HG03469 (cell line): ENCODE measurements around the gene NRP2.

Source experiments
- ATAC-seq: cut with Tn5 transposase; IDR thresholded peaks from one replicate; pipeline ENCODE4 v1.9.1; 2021; ENCODE audit warnings: mild to moderate bottlenecking, moderate library complexity, moderate number of reproducible peaks; ENCODE audit not compliant: unreplicated experiment

Gene NRP2

DNA sequence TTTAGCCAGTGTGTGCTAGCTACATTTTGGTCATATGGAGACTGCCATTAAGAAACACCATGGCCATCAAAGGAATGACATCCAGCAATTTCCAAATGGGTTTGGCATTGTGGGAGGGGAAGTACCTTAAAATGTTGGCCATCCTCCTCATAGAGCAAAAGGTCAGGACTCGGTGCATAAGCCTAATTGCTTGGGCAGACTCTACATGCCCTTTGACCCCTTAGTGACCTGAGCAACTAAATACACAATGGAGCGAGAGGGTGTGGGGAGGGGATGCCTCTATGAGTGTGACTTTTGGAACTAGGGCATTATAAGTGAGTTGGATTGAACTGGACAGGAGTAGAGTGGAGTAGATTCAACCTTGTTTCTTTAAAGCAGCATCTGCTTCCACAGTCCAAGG is 44.9 kb downstream of the NRP2 start:
- no peak for ATAC-seq

DNA sequence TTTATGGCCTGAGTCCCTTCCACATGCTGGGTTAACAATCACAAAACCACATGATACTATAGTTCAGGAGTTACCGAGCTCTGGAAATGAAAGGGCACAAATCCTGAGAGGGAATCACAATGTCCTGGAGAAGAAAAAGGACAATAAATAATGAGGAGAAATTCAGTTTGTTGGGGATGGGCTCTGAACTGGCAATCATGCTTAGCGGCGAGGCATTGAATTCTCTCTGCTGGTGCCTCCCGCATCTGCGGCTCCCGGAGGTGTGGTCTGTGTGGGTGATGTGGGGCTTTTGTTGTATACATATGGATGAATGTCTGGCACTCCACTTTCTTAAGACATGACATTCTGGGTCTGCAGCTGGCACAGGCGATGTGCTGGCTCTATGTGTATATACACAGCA is 46.1 kb downstream of the NRP2 start:
- ATAC-seq, result no peak

DNA sequence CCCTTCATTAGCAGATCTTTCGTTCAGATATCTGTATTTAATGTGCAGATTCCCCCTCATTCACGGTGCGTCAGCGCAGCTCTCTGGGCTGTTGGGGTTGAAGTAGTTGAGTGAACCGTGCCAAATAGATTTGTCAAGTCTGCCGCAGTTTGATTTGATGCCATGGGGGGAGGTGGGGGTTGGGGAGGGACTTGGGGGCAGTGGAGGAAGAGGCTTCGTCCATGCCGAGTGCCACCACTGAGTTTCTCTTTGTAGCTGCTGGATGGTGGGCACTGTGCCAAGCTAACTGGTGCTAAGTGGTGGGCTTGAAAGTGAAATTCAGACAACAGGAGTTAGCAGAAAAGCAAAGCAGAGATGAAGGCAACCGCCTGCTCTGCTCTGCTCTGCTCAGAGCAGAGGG is 47.9 kb downstream of the NRP2 start:
- ATAC-seq, result no peak

DNA sequence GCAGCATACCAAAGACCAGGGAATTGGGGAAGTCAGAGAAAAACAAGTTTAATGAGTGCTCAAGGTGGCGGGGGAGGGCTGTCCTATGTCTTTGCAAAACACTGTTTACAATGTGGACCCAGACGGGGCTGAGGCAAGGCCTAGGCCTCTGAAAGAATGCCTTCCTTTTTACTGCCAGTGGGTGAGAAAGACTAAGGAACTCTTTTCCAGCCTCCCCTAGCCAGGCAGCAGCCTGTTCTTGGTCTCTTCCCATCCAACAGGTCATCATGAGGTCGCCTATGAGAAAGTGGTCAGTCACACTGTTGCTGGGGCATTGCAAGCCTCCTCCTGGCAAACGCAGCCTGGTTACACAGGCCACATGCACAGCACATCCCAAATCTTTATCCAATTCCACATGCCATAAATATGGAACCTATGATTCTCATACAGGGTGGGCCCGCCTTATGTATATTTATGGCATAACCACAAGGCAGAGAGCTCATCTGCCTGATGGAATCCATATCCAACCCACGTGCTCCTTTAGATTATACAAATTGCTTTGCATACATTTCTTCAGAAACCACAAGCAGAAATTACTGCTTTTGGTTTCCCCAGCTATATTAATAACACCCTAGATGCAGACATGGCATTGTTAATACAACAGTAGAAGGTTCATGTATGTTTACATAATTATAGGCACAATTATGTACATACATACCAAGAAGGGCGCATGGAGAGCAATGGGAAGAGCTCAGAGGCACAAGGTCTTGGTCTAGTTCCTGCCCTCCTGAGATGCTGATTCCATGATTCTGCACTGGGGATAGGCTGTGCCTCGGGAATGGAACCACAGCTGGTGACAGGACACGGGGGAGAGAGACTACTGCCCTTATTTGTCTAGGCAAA is 48.6 kb downstream of the NRP2 start:
- no peak for ATAC-seq

DNA sequence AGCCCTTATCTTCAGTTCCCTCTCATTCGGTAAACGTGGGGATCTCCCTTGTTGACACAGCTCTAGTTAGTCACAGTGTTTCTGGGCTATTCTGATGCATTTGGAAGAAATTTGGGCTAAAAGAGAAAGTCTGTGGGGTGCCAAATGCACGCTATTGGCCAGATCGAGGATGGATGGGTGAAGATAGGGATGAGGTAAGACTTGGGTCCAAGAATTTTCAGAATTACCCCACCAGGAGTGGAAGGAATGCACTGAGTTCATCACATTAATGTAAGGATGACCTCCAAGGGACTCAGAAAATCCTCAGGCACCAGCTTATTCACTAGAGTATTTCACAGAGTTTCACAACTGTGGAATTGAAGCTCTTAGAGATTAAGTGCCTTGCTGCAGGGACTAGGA is 49.3 kb downstream of the NRP2 start:
- ATAC-seq, result peak; percentile 48

DNA sequence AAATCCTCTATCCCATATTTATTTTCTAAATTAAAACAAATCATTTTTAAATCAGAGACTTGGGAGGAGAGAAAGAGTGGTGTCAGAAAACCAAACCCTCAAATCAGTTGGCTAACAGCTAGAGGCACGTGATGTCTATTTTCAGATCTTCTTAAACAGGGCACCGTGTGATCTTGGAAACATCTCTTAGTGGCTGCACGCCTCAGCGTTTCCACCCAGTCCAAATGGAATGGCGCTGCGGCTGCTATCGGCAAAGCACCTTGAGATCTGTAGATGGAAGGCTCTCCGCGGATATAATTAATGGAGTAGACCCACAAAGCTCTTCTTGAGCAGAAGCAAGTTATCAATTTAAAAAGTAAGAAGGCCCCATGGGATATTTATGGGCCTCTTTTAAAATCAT is 50.0 kb downstream of the NRP2 start:
- no peak for ATAC-seq

DNA sequence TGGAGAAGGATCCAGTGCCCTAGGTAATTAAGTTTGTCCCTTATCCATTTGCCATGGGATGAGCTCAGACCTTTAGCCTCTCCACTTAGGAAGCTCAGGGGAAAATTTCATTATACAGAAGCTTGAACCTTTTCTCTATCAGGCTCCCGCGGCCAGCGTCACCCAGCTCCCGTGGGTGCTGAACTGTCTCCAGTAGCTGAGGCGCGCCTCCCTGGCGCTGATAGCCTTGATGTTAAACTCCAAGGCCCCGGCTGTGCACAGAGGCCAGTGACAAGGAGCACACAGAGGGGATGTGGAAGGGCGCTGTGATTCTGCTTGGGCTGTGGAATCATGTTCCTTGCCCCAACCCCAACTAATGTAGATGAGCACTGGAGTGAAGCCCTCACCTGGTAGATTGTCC is 50.8 kb downstream of the NRP2 start:
- ATAC-seq, result no peak

DNA sequence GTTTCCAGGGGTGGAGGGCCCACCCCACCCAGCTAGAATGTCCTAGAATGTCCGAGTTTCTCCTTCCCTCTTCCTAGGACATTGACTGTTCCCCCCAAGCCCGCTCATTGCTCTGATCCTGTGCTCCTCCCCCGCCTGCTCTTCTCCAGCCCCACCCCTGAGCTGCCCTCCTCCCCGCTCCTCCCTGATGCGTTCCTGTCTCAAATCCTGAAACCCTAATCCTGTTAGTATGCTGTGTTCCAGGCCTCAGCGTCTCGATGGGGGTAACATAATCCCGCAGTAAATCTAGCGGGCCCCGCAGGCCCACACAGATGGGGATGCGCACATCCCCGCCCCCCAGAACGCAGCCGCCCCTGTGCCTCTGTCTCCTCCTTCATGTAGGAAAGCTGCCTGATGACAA is 51.3 kb downstream of the NRP2 start:
- ATAC-seq, result no peak

DNA sequence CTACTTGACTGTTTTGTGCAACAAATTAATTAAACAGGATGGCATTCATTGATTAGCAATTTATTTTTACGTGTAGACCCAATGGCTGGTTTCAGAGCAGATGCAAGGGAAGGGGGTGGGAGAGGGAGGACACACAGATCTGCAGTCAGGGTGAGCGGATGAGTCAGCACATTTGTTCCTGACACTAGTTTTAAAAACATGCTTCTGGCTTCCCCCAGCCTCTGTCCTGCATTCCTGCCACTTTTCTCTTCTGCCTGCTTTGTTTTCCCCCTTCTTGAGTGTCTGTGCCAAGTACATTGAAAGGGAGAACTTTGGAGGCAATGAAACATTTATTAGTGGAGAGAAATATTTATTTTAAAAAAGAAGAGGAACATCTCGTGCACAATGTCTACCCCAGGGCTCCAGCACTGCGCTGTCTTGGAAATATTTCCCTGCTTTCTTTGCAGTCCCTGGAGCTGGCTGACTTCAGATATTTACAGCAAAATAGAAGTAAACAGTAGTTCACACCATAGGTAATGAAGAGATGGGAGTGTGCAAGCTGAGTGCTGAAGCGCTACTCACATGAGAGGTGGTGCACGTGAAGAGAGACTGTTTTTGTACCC is 52.2 kb downstream of the NRP2 start:
- no peak for ATAC-seq

DNA sequence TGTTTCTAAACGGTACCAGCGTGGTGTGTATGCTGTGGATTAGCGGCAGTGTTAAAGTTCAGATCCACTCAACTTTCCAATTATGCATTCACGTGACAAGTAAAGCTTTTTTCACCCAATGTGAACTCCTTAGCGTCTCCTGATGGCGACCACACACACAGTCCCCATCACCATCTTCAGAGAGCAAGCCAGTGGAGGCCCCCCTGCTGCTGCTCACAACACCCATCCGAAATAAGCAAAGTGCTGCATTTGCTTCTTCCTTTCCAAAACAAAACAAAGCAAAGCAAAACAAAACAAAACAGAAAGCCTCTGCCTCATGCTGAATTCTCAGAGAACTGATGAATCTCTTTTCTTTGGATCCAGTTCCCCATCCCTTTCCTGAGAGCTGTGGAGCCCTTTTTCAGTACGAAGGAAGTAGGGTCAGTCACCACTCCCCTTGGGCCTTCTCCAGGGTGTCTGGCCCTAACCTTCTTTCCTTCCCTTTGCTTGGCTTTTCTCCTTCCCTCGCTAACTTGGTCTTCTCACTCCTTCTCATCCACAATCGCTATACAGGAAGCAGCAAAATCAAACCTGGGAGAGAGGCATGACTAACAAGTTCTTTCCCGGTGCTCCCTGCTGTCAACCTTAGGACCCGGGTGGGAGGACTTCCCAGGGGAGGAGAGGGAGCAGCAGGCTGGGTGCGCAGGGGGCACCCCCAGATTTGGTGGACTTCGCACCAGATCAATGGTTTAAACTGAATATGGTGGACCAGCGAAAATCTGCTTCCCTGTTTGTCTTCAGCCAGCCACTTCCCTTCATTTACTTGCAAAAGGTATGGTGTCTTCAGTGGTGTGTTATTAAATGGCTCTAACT is 56.0 kb downstream of the NRP2 start:
- no peak for ATAC-seq

DNA sequence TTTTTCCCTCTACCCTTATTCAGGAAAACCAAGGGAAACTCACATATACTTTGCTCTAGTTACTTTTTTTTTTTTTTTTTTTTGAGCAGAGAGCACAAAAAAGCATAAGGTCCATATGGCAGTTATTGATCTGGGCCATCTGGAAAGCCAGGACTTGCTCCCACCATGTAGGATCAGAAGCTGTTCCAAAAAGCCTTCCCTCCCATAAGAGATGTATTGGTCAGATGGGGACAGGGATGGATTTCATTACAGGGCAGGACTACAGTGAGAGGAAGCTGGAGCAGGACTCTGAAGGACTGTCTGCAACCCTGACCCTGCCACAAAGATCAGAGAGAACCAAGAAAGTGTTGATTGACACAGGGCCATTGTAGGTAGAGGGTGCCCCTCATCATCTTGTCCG is 57.3 kb downstream of the NRP2 start:
- no peak for ATAC-seq

DNA sequence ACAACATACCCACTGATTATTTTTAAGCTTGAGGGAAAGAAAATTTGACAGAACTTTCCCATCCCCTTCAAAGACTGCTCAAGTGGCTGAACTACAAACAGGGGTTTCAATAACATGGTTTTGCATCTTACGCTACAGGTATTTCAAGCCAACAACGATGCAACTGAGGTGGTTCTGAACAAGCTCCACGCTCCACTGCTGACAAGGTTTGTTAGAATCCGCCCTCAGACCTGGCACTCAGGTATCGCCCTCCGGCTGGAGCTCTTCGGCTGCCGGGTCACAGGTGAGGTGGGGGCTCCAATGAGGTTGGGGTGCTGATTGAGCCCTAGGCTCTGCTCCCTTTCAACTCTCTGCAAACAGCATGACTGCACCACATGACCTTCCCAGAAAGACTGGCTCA is 58.1 kb downstream of the NRP2 start:
- no peak for ATAC-seq

DNA sequence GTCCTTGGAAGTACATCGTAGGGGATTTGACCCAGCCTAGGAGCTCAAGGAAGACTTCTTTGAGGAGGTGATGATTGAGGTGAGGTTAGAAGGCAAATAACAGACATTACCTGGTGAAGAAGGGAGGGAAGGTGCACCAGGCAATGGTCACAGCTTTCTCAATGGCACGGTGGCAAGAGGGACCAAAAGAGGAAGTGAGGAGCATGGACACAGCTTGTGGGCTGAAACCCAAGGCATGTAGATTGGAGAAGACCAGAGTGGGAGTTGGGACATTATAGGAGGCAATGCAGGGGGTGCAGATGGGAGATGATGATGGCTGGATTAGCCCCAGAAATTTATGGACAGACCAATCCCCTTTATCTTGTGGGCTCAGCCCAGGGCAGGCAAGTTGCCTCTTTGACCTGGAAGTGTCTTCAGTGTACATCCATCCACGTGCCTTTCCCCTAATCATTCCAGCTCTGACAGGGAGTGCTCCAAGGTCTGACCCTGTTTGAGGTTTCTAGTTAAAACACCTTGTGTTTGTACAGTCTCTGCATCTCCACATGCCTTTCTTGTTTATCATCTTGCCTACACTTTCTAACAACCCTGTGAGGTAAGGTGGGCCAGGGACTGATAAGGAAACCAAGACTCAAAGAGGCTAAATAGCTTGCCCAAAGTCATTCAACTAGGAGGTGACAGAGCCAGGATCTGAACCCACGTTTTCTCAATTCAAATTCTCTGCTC is 59.1 kb downstream of the NRP2 start:
- ATAC-seq, result no peak

DNA sequence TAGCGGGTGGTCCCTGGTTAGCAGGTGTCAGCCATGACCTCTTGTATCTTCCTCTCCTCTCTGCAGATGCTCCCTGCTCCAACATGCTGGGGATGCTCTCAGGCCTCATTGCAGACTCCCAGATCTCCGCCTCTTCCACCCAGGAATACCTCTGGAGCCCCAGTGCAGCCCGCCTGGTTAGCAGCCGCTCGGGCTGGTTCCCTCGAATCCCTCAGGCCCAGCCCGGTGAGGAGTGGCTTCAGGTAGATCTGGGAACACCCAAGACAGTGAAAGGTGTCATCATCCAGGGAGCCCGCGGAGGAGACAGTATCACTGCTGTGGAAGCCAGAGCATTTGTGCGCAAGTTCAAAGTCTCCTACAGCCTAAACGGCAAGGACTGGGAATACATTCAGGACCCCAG is 60.8 kb downstream of the NRP2 start:
- no peak for ATAC-seq

DNA sequence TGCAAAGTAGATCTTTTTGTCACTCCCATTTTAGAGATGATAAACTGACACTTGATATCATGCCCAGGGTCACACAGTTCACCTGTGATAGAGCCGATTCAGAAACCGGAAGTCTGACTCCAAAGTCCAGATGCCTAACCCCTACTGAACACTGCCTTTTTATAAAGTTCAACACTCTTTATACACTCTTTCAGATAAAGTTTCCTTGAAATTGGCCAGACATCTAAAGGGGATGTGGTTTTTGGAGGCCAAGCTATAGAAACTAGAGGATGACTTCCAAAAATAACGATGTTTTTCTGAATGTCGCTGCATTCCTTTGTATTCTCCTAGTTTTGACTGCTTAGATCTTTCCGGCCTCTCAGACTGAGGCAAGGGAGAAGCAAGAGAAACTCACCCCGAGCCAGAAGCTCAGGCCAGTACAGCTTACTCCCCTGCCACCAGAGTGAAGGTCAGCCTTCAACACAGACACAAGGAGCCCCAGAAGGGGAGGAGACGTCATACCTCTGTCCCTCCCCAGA is 61.8 kb downstream of the NRP2 start:
- ATAC-seq, result no peak

DNA sequence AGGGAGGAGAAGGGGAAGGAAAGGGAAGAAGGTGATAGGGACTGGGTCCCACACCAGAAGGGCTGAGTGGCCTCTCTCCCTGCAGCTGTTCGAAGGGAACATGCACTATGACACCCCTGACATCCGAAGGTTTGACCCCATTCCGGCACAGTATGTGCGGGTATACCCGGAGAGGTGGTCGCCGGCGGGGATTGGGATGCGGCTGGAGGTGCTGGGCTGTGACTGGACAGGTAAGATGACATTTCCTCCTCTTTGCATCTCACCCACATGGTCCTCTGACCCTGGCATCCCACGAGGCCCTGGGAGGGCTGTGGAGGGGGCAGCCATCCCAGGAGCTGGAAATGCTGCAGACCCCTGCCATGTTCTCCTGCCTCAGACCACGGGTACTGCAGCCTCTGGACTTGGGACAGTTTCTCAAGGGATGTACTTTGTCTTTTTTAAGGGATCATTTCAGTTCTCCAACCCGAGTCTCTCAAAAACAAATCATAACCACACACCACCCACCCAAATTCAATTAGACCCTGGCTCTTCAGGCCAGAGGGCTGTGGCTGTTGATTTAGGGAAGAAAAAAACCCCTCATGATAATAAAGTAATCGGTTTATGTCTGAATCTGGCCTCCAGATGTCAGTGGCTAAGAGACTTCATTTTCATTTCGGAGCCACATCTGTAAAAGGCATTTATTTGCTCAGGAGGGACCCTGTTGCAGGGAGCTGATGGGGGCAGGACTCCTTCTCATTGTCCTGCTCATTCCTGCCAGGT is 63.5 kb downstream of the NRP2 start:
- ATAC-seq, result no peak

DNA sequence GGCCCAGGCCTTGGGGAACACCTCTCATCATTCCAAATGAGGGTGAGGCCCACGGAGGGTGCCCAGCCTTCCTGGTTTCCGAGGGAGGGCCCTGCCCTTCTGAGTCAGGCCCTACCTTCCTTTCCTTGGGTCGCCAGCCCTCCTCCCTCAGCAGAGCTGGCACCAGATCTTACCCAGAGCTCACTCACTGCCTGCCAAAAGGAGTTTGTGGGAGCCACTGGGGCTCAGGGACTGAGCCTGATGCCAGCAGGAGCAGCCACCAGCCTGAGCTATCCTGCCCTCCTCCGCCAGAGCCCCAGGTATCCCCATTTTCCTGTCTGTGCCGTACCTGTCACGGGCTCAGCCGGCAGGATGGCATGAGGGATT is 64.1 kb downstream of the NRP2 start:
- no peak for ATAC-seq

DNA sequence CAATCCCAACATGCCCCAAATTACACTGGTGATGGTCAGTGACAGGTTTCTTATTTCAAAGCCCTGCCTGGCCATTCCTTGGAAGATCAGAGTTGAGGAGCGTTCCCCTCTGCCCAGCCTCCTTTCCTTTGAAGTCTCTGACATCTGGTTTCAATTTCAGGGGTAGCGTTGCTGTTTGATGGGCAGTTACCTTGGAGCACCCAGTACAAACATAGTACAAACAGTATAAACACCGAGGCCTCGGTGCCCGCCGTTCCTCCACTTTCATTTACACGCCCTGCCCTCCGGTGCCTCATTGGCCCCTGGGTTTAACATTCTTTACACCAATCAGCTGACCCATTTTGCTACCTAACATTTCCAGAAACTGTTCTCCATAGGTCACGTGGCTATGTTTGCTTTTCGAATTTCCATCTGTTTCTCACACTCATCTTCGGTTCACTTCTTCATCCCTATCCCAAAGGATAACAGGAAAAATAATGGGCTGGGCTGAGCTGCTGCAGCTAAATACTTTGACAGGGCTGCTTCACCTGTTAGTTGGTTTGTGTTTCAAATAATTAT is 65.6 kb downstream of the NRP2 start:
- ATAC-seq, result no peak

DNA sequence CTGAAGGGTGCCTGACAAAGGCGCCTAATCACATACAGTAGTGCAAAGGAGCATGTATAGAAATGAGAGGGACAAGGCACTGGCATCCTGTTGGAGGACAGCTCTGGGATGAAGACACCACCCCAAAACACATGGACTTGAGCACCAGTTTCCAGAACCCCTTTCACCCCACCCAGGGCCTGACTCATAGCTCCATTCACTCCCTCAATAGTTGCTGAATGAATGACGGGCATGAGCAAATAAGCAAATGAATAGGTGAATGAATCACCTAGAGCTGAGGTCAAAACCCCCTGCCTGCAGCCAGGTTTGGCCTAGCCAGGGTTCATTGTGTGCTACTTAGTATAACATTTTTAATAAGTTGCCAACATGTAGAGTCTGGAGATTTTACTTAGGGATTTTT is 66.3 kb downstream of the NRP2 start:
- ATAC-seq, result no peak

DNA sequence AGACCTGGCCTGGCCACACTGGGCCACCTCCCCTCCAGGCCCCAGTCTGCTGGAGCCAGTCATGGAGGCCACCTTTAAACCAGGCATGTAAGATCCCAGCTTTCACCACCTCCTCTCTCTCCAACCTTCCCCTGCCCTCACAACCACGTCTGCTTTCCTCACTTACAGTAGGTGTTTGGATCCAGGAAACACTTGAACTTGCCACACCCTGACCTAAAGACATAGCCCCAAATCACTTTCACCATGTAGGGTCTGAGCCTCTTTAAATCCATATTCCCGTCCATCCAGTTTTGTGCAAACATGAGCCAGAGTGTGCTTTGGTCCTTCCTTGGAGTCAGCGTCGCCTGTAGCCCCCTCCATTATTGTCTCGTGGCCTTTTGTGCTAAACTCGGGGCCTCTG is 66.8 kb downstream of the NRP2 start:
- no peak for ATAC-seq
